ENCODE results near the gene SLC8A1.

Gene SLC8A1

GRCh38 chr2:40451918-40452605, at the start of gene SLC8A1:
Gene SLC8A1 (minus strand): TSS chr2:40452090.
- H3K4me3 ChIP-seq (ENCODE audit: low read depth, low read length) = peak within 1 kb of the TSS; percentile 56

- H3K4me3 ChIP-seq (ENCODE audit: low read depth, low read length) = no peak overlapping the region
Observed at GRCh38 chr2:40499437-40499836, 47.5 kb upstream of the SLC8A1 start.

GRCh38 chr2:40497251-40497859, 45.5 kb upstream of the SLC8A1 start:
- H3K4me3 ChIP-seq (ENCODE audit: low read depth, low read length) = no peak overlapping the region

- no peak overlapping the region for H3K4me3 ChIP-seq (ENCODE audit: low read depth, low read length)
Observed at GRCh38 chr2:40489678-40489960, 37.7 kb upstream of the SLC8A1 start.

- no peak overlapping the region for H3K4me3 ChIP-seq (ENCODE audit: low read depth, low read length)
Observed at GRCh38 chr2:40488927-40489677, 37.2 kb upstream of the SLC8A1 start.

- no peak overlapping the region for H3K4me3 ChIP-seq (ENCODE audit: low read depth, low read length)
Observed at GRCh38 chr2:40488101-40488601, 36.3 kb upstream of the SLC8A1 start.

- H3K4me3 ChIP-seq (ENCODE audit: low read depth, low read length) = no peak overlapping the region
Observed at GRCh38 chr2:40487602-40488001, 35.7 kb upstream of the SLC8A1 start.

GRCh38 chr2:40485854-40486253, 34.0 kb upstream of the SLC8A1 start:
- H3K4me3 ChIP-seq (ENCODE audit: low read depth, low read length) = no peak overlapping the region

GRCh38 chr2:40485318-40485717, 33.4 kb upstream of the SLC8A1 start:
- H3K4me3 ChIP-seq (ENCODE audit: low read depth, low read length) = no peak overlapping the region

GRCh38 chr2:40483549-40484243, 31.8 kb upstream of the SLC8A1 start:
- H3K4me3 ChIP-seq (ENCODE audit: low read depth, low read length) = no peak overlapping the region

- no peak overlapping the region for H3K4me3 ChIP-seq (ENCODE audit: low read depth, low read length)
Observed at GRCh38 chr2:40480596-40480995, 28.7 kb upstream of the SLC8A1 start.

- no peak overlapping the region for H3K4me3 ChIP-seq (ENCODE audit: low read depth, low read length)
Observed at GRCh38 chr2:40480073-40480472, 28.2 kb upstream of the SLC8A1 start.

- H3K4me3 ChIP-seq (ENCODE audit: low read depth, low read length) = no peak overlapping the region
Observed at GRCh38 chr2:40477361-40477760, 25.5 kb upstream of the SLC8A1 start.

- no peak overlapping the region for H3K4me3 ChIP-seq (ENCODE audit: low read depth, low read length)
Observed at GRCh38 chr2:40476436-40476835, 24.5 kb upstream of the SLC8A1 start.

GRCh38 chr2:40474306-40474705, 22.4 kb upstream of the SLC8A1 start:
- no peak overlapping the region for H3K4me3 ChIP-seq (ENCODE audit: low read depth, low read length)

GRCh38 chr2:40471866-40472265, 20.0 kb upstream of the SLC8A1 start:
- H3K4me3 ChIP-seq (ENCODE audit: low read depth, low read length) = no peak overlapping the region

- H3K4me3 ChIP-seq (ENCODE audit: low read depth, low read length) = no peak overlapping the region
Observed at GRCh38 chr2:40470822-40471813, 19.2 kb upstream of the SLC8A1 start.

- H3K4me3 ChIP-seq (ENCODE audit: low read depth, low read length) = no peak overlapping the region
Observed at GRCh38 chr2:40466935-40467572, 15.2 kb upstream of the SLC8A1 start.

GRCh38 chr2:40466332-40466906, 14.5 kb upstream of the SLC8A1 start:
- no peak overlapping the region for H3K4me3 ChIP-seq (ENCODE audit: low read depth, low read length)
